ENCODE results near the gene ASCL4. TPM values are rescaled to one million over a fixed set of nuclear protein-coding genes. Genes with fewer than 3 reads are reported as not detected.

The ASCL4 gene
- total RNA-seq, 1 donor: not detected

DNA sequence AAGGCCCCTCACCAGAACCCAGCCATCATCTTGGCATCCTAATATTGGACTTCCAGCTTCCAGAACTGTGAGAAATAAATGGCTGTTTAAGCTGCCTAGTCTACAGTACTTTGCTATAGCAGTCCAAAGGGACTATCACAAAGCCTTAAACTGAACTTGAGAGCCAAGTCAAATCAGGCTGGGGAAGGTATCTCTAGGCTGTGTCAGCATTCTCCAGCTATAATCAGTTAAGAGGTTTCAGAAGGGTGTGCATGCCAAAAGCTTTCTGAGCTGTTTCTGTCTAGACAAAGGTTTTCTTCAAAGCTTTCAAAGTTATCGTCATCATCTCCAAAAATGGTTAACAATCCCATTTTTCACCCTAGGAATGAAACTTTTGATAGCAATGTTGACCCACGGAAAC lies 7.6 kb downstream of the ASCL4 start:
- H3K4me2 ChIP-seq (ENCODE audit: insufficient read depth, low read length): no peak overlapping the region
- H3K79me2 ChIP-seq (ENCODE audit: insufficient read depth, low read length): no peaks in the 10 kb centered on the region
- no peaks in the 10 kb centered on the region for H4K20me1 ChIP-seq (ENCODE audit: insufficient read depth, low read length)
- no peak overlapping the region for H2AFZ ChIP-seq (ENCODE audit: low read length)
- peaks cover 2% of the 10 kb centered on the region for H3K27me3 ChIP-seq (ENCODE audit: insufficient read depth, low read length)
- no peaks in the 10 kb centered on the region for H3K36me3 ChIP-seq (ENCODE audit: insufficient read depth, low read length)
- TF ChIP-seq, protein P1, sequence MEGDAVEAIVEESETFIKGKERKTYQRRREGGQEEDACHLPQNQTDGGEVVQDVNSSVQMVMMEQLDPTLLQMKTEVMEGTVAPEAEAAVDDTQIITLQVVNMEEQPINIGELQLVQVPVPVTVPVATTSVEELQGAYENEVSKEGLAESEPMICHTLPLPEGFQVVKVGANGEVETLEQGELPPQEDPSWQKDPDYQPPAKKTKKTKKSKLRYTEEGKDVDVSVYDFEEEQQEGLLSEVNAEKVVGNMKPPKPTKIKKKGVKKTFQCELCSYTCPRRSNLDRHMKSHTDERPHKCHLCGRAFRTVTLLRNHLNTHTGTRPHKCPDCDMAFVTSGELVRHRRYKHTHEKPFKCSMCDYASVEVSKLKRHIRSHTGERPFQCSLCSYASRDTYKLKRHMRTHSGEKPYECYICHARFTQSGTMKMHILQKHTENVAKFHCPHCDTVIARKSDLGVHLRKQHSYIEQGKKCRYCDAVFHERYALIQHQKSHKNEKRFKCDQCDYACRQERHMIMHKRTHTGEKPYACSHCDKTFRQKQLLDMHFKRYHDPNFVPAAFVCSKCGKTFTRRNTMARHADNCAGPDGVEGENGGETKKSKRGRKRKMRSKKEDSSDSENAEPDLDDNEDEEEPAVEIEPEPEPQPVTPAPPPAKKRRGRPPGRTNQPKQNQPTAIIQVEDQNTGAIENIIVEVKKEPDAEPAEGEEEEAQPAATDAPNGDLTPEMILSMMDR (IDR thresholded peaks at IDR 0.05; ENCODE audit: extremely low read depth, low read depth, low read length): no peak
- H3K9me3 ChIP-seq (ENCODE audit: low read depth, low read length): no peaks in the 10 kb centered on the region
- H3K4me3 ChIP-seq (ENCODE audit: insufficient read depth, low read length): no peak overlapping the region
- H3K4me1 ChIP-seq (ENCODE audit: insufficient read depth, low read length): no peaks in the 10 kb centered on the region
- no peak overlapping the region for H3K27ac ChIP-seq (ENCODE audit: low read depth, low read length)
- DNase-seq (ENCODE audit: insufficient read length, low spot score, missing footprints): no peak

DNA sequence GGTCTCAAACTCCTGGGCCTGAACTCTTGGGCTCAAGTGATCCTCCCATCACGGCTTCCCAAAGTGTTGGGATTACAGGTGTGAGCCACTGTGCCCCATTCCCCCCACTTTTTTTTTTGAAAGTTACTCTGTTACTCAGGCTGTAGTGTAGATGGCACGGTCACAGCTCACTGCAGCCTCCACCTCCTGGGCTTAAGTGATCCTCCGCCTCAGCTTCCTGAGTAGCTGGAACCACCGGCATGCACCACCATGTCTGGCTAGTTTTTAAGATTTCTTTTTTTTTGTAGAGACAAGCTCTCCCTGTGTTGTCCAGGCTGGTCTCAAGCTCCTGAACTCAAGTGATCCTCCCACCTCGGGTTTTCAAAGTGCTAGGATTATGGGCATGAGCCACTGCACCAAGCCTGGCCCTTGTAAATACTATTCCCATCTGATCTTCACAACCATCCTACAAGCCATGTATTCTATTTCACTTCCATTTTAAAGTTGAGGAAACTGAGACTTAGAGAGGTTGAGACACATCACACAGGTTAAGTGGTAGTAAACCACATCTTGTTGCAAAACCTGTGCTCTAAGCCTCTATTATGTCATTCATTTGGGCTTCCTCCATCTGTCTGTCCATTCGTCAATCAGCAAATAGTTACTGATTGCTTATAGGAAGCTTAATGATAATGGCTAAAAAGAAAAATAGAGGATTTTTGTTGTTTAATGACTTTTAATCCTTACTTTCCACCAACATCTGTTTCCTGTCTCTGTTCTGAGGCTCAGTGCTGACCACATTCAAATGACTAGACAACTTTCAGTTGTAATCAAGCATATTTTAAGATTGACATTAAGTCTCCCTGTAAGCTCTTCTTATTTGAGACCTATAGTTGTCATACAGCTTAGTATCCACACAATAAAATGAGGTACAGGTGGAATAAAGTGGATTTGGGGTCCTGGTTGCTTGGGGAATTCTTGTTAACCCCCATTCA lies 9.2 kb downstream of the ASCL4 start:
- no peaks in the 10 kb centered on the region for H3K79me2 ChIP-seq (ENCODE audit: insufficient read depth, low read length)
- H3K4me1 ChIP-seq (ENCODE audit: insufficient read depth, low read length): no peaks in the 10 kb centered on the region
- no peaks in the 10 kb centered on the region for H3K9me3 ChIP-seq (ENCODE audit: low read depth, low read length)
- no peaks in the 10 kb centered on the region for H4K20me1 ChIP-seq (ENCODE audit: insufficient read depth, low read length)
- H3K4me2 ChIP-seq (ENCODE audit: insufficient read depth, low read length): no peak overlapping the region
- no peak for DNase-seq (ENCODE audit: insufficient read length, low spot score, missing footprints)
- H3K36me3 ChIP-seq (ENCODE audit: insufficient read depth, low read length): no peaks in the 10 kb centered on the region
- no peak overlapping the region for H3K4me3 ChIP-seq (ENCODE audit: insufficient read depth, low read length)
- TF ChIP-seq, protein P1 (IDR thresholded peaks at IDR 0.05; ENCODE audit: extremely low read depth, low read depth, low read length): no peak
- no peak overlapping the region for H2AFZ ChIP-seq (ENCODE audit: low read length)
- H3K27me3 ChIP-seq (ENCODE audit: insufficient read depth, low read length): peaks cover under 1% of the 10 kb centered on the region
- no peak overlapping the region for H3K27ac ChIP-seq (ENCODE audit: low read depth, low read length)

DNA sequence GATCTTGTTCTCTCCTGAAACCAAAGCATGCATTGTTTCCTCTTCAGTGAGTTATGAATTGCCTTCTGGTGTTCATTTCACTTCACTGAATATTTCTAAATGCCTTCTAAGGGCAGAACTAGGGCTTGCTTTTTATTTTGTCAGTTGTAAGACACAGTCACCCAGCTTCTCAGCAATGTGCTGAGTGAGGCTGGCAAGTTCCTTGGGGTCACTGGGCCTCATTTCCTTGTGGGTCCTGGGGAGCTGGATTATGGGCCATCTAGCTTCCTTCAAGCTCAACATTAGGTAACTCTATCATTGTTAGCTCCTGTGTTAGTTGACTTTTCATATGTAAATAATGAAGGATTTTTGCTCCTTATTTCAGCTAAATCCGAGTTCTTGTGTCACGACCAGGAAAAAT lies 13.8 kb downstream of the ASCL4 start:
- H2AFZ ChIP-seq (ENCODE audit: low read length): no peak overlapping the region
- no peak overlapping the region for H3K4me2 ChIP-seq (ENCODE audit: insufficient read depth, low read length)
- TF ChIP-seq, protein P1 (IDR thresholded peaks at IDR 0.05; ENCODE audit: extremely low read depth, low read depth, low read length): no peak
- no peaks in the 10 kb centered on the region for H3K9me3 ChIP-seq (ENCODE audit: low read depth, low read length)
- peaks cover 4% of the 10 kb centered on the region for H3K27me3 ChIP-seq (ENCODE audit: insufficient read depth, low read length)
- H4K20me1 ChIP-seq (ENCODE audit: insufficient read depth, low read length): no peaks in the 10 kb centered on the region
- H3K27ac ChIP-seq (ENCODE audit: low read depth, low read length): no peak overlapping the region
- H3K36me3 ChIP-seq (ENCODE audit: insufficient read depth, low read length): no peaks in the 10 kb centered on the region
- no peak for DNase-seq (ENCODE audit: insufficient read length, low spot score, missing footprints)
- H3K4me1 ChIP-seq (ENCODE audit: insufficient read depth, low read length): no peaks in the 10 kb centered on the region
- no peak overlapping the region for H3K4me3 ChIP-seq (ENCODE audit: insufficient read depth, low read length)
- H3K79me2 ChIP-seq (ENCODE audit: insufficient read depth, low read length): no peaks in the 10 kb centered on the region

DNA sequence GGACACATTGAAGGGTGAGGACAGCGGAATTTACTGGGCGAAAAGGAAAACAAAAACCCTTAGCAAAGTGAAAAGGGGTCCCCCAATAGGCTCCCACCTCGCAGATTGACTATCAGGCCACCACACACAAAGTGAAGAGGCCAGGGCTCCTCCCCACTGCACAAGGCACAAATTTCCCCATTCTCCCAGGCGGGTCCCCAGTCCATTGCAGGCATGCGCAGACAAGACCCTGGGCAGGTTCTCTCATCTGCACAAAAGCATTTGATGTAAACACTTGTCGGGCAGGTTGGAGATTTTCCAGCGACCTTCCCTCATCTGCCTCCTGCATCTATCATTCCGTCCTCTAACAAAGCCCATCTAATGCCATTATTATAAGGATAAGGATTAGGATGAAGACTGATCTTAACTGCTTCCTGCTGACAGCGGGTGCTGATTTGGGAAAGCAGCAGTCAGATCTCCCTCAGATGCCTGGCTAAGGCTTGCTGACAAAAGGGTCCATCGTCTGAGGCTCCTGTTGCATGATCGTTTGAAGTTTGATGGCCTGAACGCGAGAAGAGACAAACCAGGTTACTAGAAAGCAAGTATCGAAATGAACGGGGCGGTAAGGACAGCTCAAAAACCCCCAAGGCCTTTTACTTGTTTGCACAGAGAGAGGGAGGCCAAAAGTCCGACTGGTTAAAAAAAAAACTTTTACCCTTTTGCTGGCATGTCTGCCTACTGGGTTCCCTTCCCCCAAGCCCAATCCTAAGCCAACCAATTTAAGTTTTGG lies 14.4 kb downstream of the ASCL4 start:
- Histone ChIP-seq H4K20me1 (ENCODE audit: insufficient read depth, low read length) (no peaks in the 10 kb centered on the region), H3K9me3 (ENCODE audit: low read depth, low read length) (no peaks in the 10 kb centered on the region), H3K4me1 (ENCODE audit: insufficient read depth, low read length) (no peaks in the 10 kb centered on the region), H3K79me2 (ENCODE audit: insufficient read depth, low read length) (no peaks in the 10 kb centered on the region), H2AFZ (ENCODE audit: low read length) (no peak overlapping the region), H3K4me2 (ENCODE audit: insufficient read depth, low read length) (no peak overlapping the region), H3K36me3 (ENCODE audit: insufficient read depth, low read length) (no peaks in the 10 kb centered on the region), H3K4me3 (ENCODE audit: insufficient read depth, low read length) (no peak overlapping the region), H3K27me3 (ENCODE audit: insufficient read depth, low read length) (peaks cover 4% of the 10 kb centered on the region), H3K27ac (ENCODE audit: low read depth, low read length) (no peak overlapping the region)
- TF ChIP-seq, protein P1 (IDR thresholded peaks at IDR 0.05; ENCODE audit: extremely low read depth, low read depth, low read length): no peak
- no peak for DNase-seq (ENCODE audit: insufficient read length, low spot score, missing footprints)

Data from osteoblast (primary cell).